ENCODE results near the gene ZNF813. TPM values are rescaled to one million over a fixed set of nuclear protein-coding genes. Genes with fewer than 3 reads are reported as not detected.

The ZNF813 gene
- total and polyA plus RNA-seq, 2 donors (not counting 1 experiment from before 2014, with no cell fraction given), result 1.2 to 10.8 TPM

GRCh38 chr19:53506728-53507127 is 39.2 kb downstream of the ZNF813 start:
- peaks cover 0 to 18% (median 1%) of the 10 kb centered on the region in 4 experiments for H3K27me3 ChIP-seq (replicated peaks in 1 of 4; ENCODE audit: control extremely low read depth in 1 of 4, control insufficient read depth in 3 of 4, insufficient read depth in 4 of 4, low read length in 3 of 4)
- no peaks in the 10 kb centered on the region for H3K36me3 ChIP-seq (replicated peaks in 1 of 2; ENCODE audit: control extremely low read depth in 1 of 2, control insufficient read depth in 1 of 2, extremely low read depth in 1 of 2, insufficient read depth in 2 of 2, low read length in 1 of 2)
- no peak for ATAC-seq (ENCODE audit: low read depth)
- Mint-ChIP-seq H3K9me3 (ENCODE audit: insufficient read depth) (peaks cover 2% of the 10 kb centered on the region), H3K27ac (no peak overlapping the region), H3K27me3 (peaks cover 23% of the 10 kb centered on the region), H3K4me3 (no peak overlapping the region), H3K4me1 (peaks cover 1% of the 10 kb centered on the region)
- no peak for DNase-seq
- POLR2A ChIA-PET, result no interaction called here
- H3K27ac ChIP-seq (ENCODE audit: low read length in 2 of 2), result no peak overlapping the region
- H3K4me1 ChIP-seq (ENCODE audit: control insufficient read depth in 2 of 2, insufficient read depth in 2 of 2, low read length in 2 of 2), result no peaks in the 10 kb centered on the region
- H3K4me2 ChIP-seq (replicated peaks; ENCODE audit: low read depth, low read length, poor library complexity, severe bottlenecking), result no peak overlapping the region
- H3K9me3 ChIP-seq (ENCODE audit: control extremely low read depth in 1 of 3, control insufficient read depth in 2 of 3, insufficient read depth in 1 of 3, low read length in 2 of 3), result peaks cover 0 to 22% (median 0%) of the 10 kb centered on the region in 3 donors
- no peak overlapping the region for H3K9ac ChIP-seq (ENCODE audit: low read length)
- 82% methylated on average over 6 of the region's 8 CpGs for WGBS (ENCODE audit: insufficient coverage)
- H3K4me3 ChIP-seq (ENCODE audit: control extremely low read depth in 1 of 5, extremely low read depth in 1 of 5, insufficient read depth in 1 of 5, low read depth in 2 of 5, low read length in 4 of 5), result no peak overlapping the region
- intact Hi-C loops (cut with micrococcal nuclease), result no loop called here
- H3K79me2 ChIP-seq (ENCODE audit: control insufficient read depth, insufficient read depth, low read length), result no peaks in the 10 kb centered on the region
- TF ChIP-seq CTCF (IDR thresholded peaks at IDR 0.05) (no peak), EZH2 (IDR thresholded peaks at IDR 0.05; ENCODE audit: borderline replicate concordance, insufficient read depth, low read depth, low read length, poor library complexity, severe bottlenecking) (no peak)
- no peak overlapping the region for H2AFZ ChIP-seq (ENCODE audit: insufficient read depth, low read depth, low read length, poor library complexity, severe bottlenecking)
- CTCF ChIA-PET, result no interaction called here
- H4K20me1 ChIP-seq (ENCODE audit: control insufficient read depth, insufficient read depth, low read length, poor library complexity, severe bottlenecking), result no peaks in the 10 kb centered on the region

GRCh38 chr19:53507523-53508442 is 40.2 kb downstream of the ZNF813 start:
- POLR2A ChIA-PET, result no interaction called here
- Mint-ChIP-seq H3K4me1 (peaks cover 4% of the 10 kb centered on the region), H3K27me3 (peaks cover 22% of the 10 kb centered on the region), H3K9me3 (ENCODE audit: insufficient read depth) (no peaks in the 10 kb centered on the region), H3K4me3 (no peak overlapping the region), H3K27ac (no peak overlapping the region)
- Histone ChIP-seq H3K36me3 (replicated peaks in 1 of 2; ENCODE audit: control extremely low read depth in 1 of 2, control insufficient read depth in 1 of 2, extremely low read depth in 1 of 2, insufficient read depth in 2 of 2, low read length in 1 of 2) (no peaks in the 10 kb centered on the region), H3K79me2 (ENCODE audit: control insufficient read depth, insufficient read depth, low read length) (no peaks in the 10 kb centered on the region), H3K27ac (ENCODE audit: low read length in 2 of 2) (no peak overlapping the region), H3K4me2 (replicated peaks; ENCODE audit: low read depth, low read length, poor library complexity, severe bottlenecking) (no peak overlapping the region), H2AFZ (ENCODE audit: insufficient read depth, low read depth, low read length, poor library complexity, severe bottlenecking) (no peak overlapping the region), H3K27me3 (replicated peaks in 1 of 4; ENCODE audit: control extremely low read depth in 1 of 4, control insufficient read depth in 3 of 4, insufficient read depth in 4 of 4, low read length in 3 of 4) (peaks cover 0 to 18% (median 1%) of the 10 kb centered on the region in 4 experiments), H3K4me3 (ENCODE audit: control extremely low read depth in 1 of 5, extremely low read depth in 1 of 5, insufficient read depth in 1 of 5, low read depth in 2 of 5, low read length in 4 of 5) (no peak overlapping the region), H4K20me1 (ENCODE audit: control insufficient read depth, insufficient read depth, low read length, poor library complexity, severe bottlenecking) (no peaks in the 10 kb centered on the region), H3K4me1 (ENCODE audit: control insufficient read depth in 2 of 2, insufficient read depth in 2 of 2, low read length in 2 of 2) (no peaks in the 10 kb centered on the region), H3K9ac (ENCODE audit: low read length) (no peak overlapping the region), H3K9me3 (ENCODE audit: control extremely low read depth in 1 of 3, control insufficient read depth in 2 of 3, insufficient read depth in 1 of 3, low read length in 2 of 3) (peaks cover 0 to 19% (median 0%) of the 10 kb centered on the region in 3 donors)
- ATAC-seq (ENCODE audit: low read depth), result no peak
- no peak for DNase-seq
- 91% methylated on average over 14 of the region's 17 CpGs for WGBS (ENCODE audit: insufficient coverage)
- TF ChIP-seq EZH2 (IDR thresholded peaks at IDR 0.05; ENCODE audit: borderline replicate concordance, insufficient read depth, low read depth, low read length, poor library complexity, severe bottlenecking) (no peak), CTCF (IDR thresholded peaks at IDR 0.05) (no peak)
- CTCF ChIA-PET, result no interaction called here
- intact Hi-C loops (cut with micrococcal nuclease), result no loop called here

Measured in B cell (primary cell).